BLaER1 (cell line): ENCODE measurements around the gene F7.

Experiments
- H3K27ac ChIP-seq: shearing (Covaris generic); formaldehyde crosslinking; 2 replicates; pipeline ENCODE4 v1.8.1; 2022
- H3K27me3 ChIP-seq: shearing (Covaris generic); formaldehyde crosslinking; 2 replicates; pipeline ENCODE4 v1.8.1; 2022
- H3K36me3 ChIP-seq: shearing (Covaris generic); formaldehyde crosslinking; 2 replicates; pipeline ENCODE4 v1.8.1; 2022
- H3K4me1 ChIP-seq: shearing (Covaris generic); formaldehyde crosslinking; 2 replicates; pipeline ENCODE4 v1.8.1; 2022
- H3K4me2 ChIP-seq: shearing (Covaris generic); formaldehyde crosslinking; 2 replicates; pipeline ENCODE4 v1.8.1; 2022
- H3K4me3 ChIP-seq: shearing (Covaris generic); formaldehyde crosslinking; 2 replicates; pipeline ENCODE4 v1.8.1; 2022
- H3K9ac ChIP-seq: shearing (Covaris generic); formaldehyde crosslinking; 2 replicates; pipeline ENCODE4 v1.8.1; 2022
- H3K9me3 ChIP-seq: shearing (Covaris generic); formaldehyde crosslinking; 2 replicates; pipeline ENCODE4 v1.8.1; 2022
- H4K20me1 ChIP-seq: shearing (Covaris generic); formaldehyde crosslinking; 2 replicates; pipeline ENCODE4 v1.8.1; 2022
- Cebpa-rat ChIP-seq: shearing (Covaris generic); IDR thresholded peaks from 2 replicates; pipeline ENCODE4 v1.8.1; 2022

The F7 gene

DNA sequence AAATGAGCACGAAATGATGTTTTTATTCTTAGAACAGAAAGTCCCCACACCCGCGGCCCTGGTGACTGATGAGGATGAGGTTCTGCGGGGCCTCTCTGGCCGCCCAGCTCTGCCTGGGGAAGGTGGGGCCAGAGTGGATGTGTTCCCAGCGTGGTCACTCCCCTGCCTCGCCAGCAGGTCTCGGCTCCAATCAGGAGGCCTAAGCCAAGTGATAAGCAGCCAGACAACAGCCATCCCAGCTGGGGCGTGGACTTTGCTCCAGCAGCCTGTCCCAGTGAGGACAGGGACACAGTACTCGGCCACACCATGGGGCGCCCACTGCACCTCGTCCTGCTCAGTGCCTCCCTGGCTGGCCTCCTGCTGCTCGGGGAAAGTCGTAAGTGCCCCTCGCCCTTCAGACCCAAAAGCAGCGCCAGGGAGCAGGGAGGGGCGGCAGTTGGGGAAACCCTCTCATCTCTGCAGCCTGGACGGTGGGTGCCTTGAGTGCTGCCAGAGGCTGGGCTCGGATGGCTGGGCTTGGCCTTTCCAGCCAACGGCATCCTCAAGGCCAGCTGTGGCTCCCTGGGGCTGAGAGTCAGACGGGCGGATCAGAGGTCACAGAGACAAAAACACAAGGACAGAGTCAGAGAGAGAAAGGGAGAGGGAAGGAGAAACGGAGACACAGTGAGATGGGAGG is 17.1 kb downstream of the F7 start, which contains the start of gene F10:
Gene F10, plus strand, starts transcription at position 250 of the 676 bp plus-strand sequence. Its CDS starts 57 bp downstream, at position 307.
- no peaks in the 10 kb centered on the region for H3K36me3 ChIP-seq
- H3K27ac ChIP-seq, result no peak within 1 kb of the TSS
- H3K9ac ChIP-seq, result no peak within 1 kb of the TSS
- no peaks in the 10 kb centered on the region for H4K20me1 ChIP-seq
- H3K4me2 ChIP-seq, result no peak within 1 kb of the TSS
- H3K4me1 ChIP-seq, result peaks cover 6% of the 10 kb centered on the region; the same call in 1 of the 2 replicates
- no peaks in the 10 kb centered on the region for H3K27me3 ChIP-seq
- no peak within 1 kb of the TSS for H3K4me3 ChIP-seq
- no peak for TF ChIP-seq Cebpa-rat
- no peaks in the 10 kb centered on the region for H3K9me3 ChIP-seq

- no peaks in the 10 kb centered on the region for H3K27me3 ChIP-seq
- H3K4me2 ChIP-seq, result no peak overlapping the region
- no peaks in the 10 kb centered on the region for H3K36me3 ChIP-seq
- no peak overlapping the region for H3K4me3 ChIP-seq
- H3K27ac ChIP-seq, result no peak overlapping the region
- TF ChIP-seq Cebpa-rat, result no peak
- no peaks in the 10 kb centered on the region for H3K4me1 ChIP-seq
- no peaks in the 10 kb centered on the region for H3K9me3 ChIP-seq
- H3K9ac ChIP-seq, result no peak overlapping the region
- no peaks in the 10 kb centered on the region for H4K20me1 ChIP-seq
These were observed 17.9 kb downstream of the F7 start for GRCh38 chr13:113123226-113124201.

DNA sequence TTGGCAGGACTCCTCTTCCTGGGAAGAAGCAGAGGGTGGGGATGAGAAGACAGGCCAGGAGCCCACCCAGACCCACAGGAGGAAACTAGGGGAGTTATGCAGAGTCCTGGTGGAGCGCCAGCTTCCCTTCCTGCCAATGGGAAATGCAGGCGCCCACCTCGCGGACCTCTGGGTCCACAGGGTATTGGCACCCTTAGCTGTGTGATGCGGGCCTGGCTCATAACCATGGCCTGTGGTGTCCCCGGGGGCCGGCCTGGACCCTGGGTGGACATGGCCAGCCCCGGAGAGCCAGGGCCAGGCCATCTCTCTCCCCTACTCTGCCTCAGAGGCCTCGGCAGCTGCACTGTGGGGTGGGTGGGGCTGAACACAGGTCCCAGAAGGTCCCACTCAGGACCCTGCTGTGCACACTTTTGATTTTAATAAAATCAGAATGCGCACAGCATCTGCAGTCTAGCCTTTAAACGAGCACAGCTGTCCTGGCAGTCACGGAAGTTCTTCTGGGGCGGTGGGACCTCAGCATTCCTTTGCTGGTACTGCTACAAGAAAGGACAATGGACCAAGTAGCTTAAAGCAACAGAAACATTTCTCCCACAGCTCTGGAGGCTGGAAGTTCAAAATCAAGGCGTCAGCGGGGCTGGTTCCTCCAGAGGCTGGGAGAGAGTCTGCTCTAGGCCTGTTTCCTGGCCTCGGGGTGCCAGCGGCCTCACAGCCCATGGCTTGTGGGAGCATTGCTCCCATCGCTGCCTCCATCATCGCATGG is 18.8 kb downstream of the F7 start:
- no peak for TF ChIP-seq Cebpa-rat
- Histone ChIP-seq H3K27ac (no peak overlapping the region), H3K4me1 (no peaks in the 10 kb centered on the region), H3K36me3 (no peaks in the 10 kb centered on the region), H3K9me3 (no peaks in the 10 kb centered on the region), H3K4me3 (no peak overlapping the region), H3K9ac (no peak overlapping the region), H3K4me2 (no peak overlapping the region), H3K27me3 (no peaks in the 10 kb centered on the region), H4K20me1 (no peaks in the 10 kb centered on the region)

DNA sequence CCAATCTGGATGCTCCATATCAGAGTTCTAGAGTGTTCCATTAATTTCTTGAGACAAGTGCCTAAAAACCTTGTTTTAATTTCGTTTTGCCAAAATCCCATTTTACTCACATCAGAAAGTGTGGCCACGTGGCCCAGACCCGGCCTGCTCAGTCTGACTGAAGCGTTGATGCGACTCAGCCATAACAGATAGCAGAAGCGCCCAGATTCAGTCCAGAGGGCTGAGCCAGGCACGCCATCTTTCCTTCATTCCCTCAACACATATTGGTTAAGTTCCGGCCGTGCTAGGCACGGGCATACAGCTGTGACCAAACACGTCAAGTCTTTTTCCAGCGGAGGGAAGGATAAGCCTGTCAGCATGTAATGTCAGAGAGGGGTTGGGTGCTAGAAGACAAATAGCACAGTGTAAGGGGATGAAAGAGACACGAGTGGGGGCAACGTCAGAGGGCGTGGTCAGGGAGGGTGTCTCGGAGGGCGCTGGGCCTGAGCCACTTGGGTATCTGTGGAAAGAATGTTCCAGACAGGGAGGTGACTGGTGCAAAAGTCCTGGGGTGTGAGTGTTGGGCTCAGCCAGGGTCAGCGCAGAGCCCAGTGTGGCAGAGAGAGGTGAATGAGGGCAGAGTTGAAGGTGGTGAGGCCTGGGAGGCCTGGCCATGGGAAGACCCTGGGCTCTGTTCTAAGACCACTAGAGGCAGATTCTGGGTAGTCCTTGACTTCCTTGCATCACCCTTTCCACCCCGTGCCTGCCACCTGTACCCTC is 20.1 kb downstream of the F7 start:
- Histone ChIP-seq H3K4me1 (no peaks in the 10 kb centered on the region), H3K27ac (no peak overlapping the region), H4K20me1 (no peaks in the 10 kb centered on the region), H3K36me3 (no peaks in the 10 kb centered on the region), H3K27me3 (no peaks in the 10 kb centered on the region), H3K4me3 (no peak overlapping the region), H3K9ac (no peak overlapping the region), H3K9me3 (no peaks in the 10 kb centered on the region), H3K4me2 (no peak overlapping the region)
- no peak for TF ChIP-seq Cebpa-rat

- Histone ChIP-seq H3K9ac (no peak overlapping the region), H3K4me1 (no peaks in the 10 kb centered on the region), H3K36me3 (no peaks in the 10 kb centered on the region), H4K20me1 (no peaks in the 10 kb centered on the region), H3K27me3 (no peaks in the 10 kb centered on the region), H3K9me3 (no peaks in the 10 kb centered on the region), H3K4me3 (no peak overlapping the region), H3K27ac (no peak overlapping the region), H3K4me2 (no peak overlapping the region)
- TF ChIP-seq Cebpa-rat, result no peak
These were observed 20.9 kb downstream of the F7 start for GRCh38 chr13:113126265-113127150.

DNA sequence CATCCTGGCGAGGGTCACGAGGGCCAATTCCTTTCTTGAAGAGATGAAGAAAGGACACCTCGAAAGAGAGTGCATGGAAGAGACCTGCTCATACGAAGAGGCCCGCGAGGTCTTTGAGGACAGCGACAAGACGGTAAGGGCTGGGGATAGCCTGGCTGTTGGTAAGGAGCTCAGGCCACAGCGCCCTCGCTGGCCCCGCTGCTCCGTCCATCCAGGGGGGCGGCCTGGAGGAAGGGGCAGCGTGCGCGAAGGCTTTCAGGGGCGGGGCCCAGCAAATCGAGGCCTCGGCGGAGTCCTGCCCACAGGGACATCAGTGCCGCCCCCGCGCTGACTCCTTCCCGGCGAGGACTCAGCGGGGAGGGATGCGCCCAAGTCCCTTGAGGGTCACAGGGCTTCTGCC is 23.9 kb downstream of the F7 start:
- H3K4me1 ChIP-seq, result no peaks in the 10 kb centered on the region
- H3K4me3 ChIP-seq, result no peak overlapping the region
- H3K9me3 ChIP-seq, result no peaks in the 10 kb centered on the region
- no peak overlapping the region for H3K9ac ChIP-seq
- no peaks in the 10 kb centered on the region for H3K36me3 ChIP-seq
- no peaks in the 10 kb centered on the region for H4K20me1 ChIP-seq
- H3K27ac ChIP-seq, result no peak overlapping the region
- no peak overlapping the region for H3K4me2 ChIP-seq
- H3K27me3 ChIP-seq, result no peaks in the 10 kb centered on the region
- no peak for TF ChIP-seq Cebpa-rat

- no peaks in the 10 kb centered on the region for H3K36me3 ChIP-seq
- no peak overlapping the region for H3K27ac ChIP-seq
- H3K4me1 ChIP-seq, result no peaks in the 10 kb centered on the region
- H3K27me3 ChIP-seq, result no peaks in the 10 kb centered on the region
- no peaks in the 10 kb centered on the region for H3K9me3 ChIP-seq
- TF ChIP-seq Cebpa-rat, result no peak
- H4K20me1 ChIP-seq, result no peaks in the 10 kb centered on the region
- H3K4me3 ChIP-seq, result no peak overlapping the region
- H3K9ac ChIP-seq, result no peak overlapping the region
- H3K4me2 ChIP-seq, result no peak overlapping the region
These were observed 24.5 kb downstream of the F7 start for GRCh38 chr13:113129921-113130750.

DNA sequence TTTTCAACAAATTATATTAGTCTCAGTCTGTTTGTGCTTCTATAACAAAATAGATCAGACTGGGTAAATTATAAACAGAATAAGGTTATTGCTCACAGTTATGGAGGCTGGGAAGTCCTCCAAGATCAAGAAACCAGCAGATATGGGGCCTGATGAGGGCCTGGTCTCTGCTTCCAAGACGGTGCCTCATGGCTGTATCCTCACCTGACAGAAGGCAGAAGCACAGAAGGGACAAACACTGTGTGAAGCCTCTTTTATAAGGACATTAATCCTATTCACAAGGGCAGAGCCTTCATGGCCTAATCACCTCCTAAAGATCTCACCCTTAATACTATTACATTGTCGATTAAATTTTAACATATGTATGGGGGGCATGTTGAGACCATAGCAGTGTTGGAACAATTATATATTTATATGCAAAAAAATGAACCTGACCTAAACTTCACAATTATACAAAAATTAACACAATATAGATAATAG is 29.7 kb downstream of the F7 start:
- Histone ChIP-seq H4K20me1 (no peaks in the 10 kb centered on the region), H3K27ac (no peak overlapping the region), H3K4me2 (no peak overlapping the region), H3K9ac (no peak overlapping the region), H3K27me3 (no peaks in the 10 kb centered on the region), H3K4me3 (no peak overlapping the region), H3K9me3 (no peaks in the 10 kb centered on the region), H3K36me3 (no peaks in the 10 kb centered on the region), H3K4me1 (no peaks in the 10 kb centered on the region)
- no peak for TF ChIP-seq Cebpa-rat
